Gastroesophageal sphincter (tissue), 3 donors: Measurements from ENCODE around the gene CEP89.

Experiments used
- POLR2A ChIP-seq, 2 donors: fragments of 450-650 bp; IDR thresholded peaks; one replicate each; pipeline ENCODE4 v1.6.1; 2017; ENCODE audit warnings: antibody characterized with exemption in 2 of 2, mild to moderate bottlenecking in 2 of 2, moderate library complexity in 1 of 2
- POLR2AphosphoS5 ChIP-seq: sonication (generic); formaldehyde crosslinking; IDR thresholded peaks from one replicate; pipeline ENCODE4 v1.6.1; 2017; ENCODE audit warnings: antibody characterized with exemption
- TF ChIP-seq, protein P1 (sequence below), 4 experiments: fragments of 200-600 bp in 2 of 4; fragments of 450-650 bp in 2 of 4; sonication (generic) in 1 of 4; IDR thresholded peaks; one replicate each; pipeline ENCODE4 v1.5.1; 2017 to 2019; ENCODE audit warnings: antibody characterized with exemption in 4 of 4, mild to moderate bottlenecking in 2 of 4, moderate library complexity in 2 of 4

DNA sequence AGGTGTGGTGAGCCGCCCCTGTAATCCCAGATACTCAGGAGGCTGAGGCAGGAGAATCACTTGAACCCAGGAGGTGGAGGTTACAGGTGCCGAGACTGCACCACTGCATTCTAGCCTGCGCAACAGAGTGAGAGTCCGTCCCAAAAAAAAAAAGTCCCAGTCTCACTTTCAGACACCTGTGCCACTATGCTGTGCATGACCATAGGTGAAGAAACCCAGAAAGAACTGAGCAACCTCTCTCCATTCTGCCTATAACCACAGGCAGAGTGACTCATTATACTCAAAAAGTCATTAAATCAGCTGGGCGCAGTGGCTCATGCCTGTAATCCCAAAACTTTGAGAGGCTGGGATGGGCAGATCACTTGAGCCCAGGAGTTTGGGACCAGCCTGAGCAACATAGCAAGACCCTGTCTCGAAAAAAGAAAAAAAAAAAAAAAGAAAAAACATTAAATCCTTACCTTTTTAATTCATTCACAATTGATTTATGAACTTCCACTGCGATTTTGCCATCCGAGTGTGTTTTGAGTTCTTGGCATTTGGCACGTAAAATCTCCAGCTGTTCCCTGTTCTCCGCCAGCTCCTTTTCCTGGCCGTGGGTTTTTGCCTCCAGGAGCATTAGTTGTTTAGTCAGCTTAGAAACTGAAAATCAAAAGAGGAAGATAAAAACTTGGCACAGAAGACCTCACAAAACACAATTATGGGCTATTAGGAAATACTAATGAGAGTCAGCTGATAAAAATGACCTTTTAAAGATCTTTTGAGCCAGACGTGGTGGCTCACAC, 56.7 kb downstream of the CEP89 start:
- TF ChIP-seq POLR2AphosphoS5 (no peak), POLR2A (IDR thresholded peaks at IDR 0.05) (no peak)
- TF ChIP-seq, protein P1, sequence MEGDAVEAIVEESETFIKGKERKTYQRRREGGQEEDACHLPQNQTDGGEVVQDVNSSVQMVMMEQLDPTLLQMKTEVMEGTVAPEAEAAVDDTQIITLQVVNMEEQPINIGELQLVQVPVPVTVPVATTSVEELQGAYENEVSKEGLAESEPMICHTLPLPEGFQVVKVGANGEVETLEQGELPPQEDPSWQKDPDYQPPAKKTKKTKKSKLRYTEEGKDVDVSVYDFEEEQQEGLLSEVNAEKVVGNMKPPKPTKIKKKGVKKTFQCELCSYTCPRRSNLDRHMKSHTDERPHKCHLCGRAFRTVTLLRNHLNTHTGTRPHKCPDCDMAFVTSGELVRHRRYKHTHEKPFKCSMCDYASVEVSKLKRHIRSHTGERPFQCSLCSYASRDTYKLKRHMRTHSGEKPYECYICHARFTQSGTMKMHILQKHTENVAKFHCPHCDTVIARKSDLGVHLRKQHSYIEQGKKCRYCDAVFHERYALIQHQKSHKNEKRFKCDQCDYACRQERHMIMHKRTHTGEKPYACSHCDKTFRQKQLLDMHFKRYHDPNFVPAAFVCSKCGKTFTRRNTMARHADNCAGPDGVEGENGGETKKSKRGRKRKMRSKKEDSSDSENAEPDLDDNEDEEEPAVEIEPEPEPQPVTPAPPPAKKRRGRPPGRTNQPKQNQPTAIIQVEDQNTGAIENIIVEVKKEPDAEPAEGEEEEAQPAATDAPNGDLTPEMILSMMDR (IDR thresholded peaks at IDR 0.05), result no peak
